ENCODE data around the gene TMEM17. TPM values are rescaled to one million over a fixed set of nuclear protein-coding genes. Genes with fewer than 3 reads are reported as not detected.
"Not testable (repeated sequence)": the region's sequence is repeated elsewhere in the genome, so short reads cannot be mapped to it uniquely, and the experiment has no call there.

Gene TMEM17
- total RNA-seq, 1 donor from 2014 or later: 3.5 TPM

DNA sequence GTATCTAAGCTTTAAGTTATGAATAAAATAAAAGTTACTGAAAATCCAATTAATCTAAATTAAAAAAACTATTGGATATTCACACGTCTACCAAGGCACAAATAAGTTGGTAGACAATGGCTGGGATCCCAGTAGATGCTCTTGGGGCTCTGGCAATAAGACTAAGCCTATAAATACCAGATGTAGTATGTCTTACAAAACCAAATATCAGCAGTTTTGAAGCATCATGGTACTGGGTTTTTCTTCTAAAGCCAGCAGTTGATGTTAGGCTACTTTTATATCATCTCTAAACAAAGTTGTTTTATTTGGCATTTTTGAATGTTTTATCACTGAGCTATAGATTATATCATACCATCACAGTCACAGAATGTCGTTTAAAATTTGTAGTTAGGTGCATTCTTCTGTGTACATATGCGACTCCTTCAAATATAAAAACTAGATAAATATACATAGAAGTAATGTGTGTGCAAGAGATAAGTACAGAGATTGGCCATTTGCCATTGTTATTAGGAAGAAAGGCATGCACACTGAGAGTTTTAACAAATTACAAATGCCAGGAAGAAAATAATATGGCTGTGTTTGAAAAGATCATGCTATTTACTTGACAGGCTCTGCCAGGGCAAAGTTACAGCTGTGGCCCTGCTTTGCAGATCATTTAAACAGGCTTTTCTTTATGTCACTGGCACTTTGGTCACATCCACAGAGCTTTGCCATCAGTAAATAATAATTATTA is 21.6 kb upstream of the TMEM17 start:
- H3K4me3 ChIP-seq (ENCODE audit: low read depth, low read length): no peak overlapping the region
- TF ChIP-seq, protein P1, sequence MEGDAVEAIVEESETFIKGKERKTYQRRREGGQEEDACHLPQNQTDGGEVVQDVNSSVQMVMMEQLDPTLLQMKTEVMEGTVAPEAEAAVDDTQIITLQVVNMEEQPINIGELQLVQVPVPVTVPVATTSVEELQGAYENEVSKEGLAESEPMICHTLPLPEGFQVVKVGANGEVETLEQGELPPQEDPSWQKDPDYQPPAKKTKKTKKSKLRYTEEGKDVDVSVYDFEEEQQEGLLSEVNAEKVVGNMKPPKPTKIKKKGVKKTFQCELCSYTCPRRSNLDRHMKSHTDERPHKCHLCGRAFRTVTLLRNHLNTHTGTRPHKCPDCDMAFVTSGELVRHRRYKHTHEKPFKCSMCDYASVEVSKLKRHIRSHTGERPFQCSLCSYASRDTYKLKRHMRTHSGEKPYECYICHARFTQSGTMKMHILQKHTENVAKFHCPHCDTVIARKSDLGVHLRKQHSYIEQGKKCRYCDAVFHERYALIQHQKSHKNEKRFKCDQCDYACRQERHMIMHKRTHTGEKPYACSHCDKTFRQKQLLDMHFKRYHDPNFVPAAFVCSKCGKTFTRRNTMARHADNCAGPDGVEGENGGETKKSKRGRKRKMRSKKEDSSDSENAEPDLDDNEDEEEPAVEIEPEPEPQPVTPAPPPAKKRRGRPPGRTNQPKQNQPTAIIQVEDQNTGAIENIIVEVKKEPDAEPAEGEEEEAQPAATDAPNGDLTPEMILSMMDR (conservative IDR thresholded peaks at IDR 0.05; ENCODE audit: low read depth, low read length): no peak
- no peak for DNase-seq (ENCODE audit: low read depth)

DNA sequence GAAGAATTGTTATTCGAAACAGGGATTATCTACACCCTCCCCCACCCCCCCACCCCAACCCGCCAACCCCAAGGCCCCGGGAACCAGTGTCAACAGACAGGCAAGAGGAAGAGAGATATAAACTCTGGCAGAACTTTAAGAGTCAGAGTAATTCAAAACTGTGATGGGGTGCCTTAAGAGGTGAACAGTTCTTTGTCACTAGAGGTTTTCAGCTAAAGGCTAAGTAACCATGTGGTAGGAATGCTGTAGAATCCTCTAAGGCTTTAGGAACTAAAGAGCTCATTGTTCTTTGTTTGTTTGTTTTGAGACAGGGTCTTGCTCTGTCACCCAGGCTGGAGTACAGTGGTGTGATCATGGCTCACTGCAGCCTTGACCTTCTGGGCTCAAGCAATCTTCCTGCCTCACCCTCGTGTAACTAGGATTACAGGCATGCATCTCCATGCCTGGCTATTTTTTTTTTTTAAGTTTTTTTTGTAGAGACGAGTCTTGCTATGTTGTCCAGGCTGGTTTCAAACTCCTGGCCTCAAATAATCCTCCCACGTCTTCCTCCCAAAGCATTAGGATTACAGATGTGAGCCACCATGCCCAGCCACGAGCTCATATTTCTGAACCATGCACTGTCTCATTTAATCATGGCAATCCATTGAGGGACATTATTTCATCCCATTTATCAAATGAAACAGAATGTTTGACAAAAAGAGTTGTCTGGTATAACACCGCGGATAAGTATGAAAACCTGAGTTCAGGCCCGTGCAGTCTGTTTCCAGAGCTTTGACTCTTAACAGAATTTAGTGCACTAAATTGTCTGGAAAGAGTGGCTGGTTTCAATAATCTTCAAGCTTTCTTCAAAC is 20.8 kb upstream of the TMEM17 start:
- DNase-seq (ENCODE audit: low read depth): no peak
- no peak overlapping the region for H3K4me3 ChIP-seq (ENCODE audit: low read depth, low read length)
- TF ChIP-seq, protein P1 (conservative IDR thresholded peaks at IDR 0.05; ENCODE audit: low read depth, low read length): no peak

DNA sequence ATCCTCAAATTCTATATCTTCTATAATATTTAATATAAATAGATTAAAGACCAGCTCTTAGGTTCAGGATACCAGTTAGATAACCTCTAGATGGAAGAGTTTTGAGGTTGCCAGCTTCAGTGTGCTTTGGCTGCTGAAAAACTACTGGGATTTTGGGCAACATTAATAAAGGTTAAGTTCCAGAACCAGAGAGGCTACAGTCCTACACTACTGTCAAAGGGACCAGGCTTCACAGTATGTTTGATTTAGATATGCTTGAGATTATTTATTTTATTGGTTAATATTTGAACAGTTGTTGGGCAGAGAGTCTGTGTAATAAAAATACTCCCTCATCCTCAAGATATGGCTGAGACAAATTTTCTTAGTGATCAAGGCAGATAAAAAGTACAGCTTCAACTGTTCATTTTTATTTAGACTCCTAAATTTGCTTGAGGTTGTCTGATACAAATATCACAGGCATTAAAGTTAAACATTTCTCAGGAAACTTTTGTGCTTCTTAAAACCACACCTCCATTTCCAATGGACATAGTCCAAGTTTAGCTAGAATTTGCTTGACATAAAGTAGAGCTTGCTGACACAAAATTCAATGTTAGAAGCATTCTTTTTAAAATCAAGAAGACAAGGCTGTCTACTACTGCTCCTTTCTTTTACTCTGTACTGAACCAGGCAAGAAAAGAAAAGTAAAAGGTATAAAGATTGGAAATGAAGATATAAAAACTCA is 19.7 kb upstream of the TMEM17 start:
- TF ChIP-seq, protein P1 (conservative IDR thresholded peaks at IDR 0.05; ENCODE audit: low read depth, low read length): no peak
- H3K4me3 ChIP-seq (ENCODE audit: low read depth, low read length): no peak overlapping the region
- no peak for DNase-seq (ENCODE audit: low read depth)

DNA sequence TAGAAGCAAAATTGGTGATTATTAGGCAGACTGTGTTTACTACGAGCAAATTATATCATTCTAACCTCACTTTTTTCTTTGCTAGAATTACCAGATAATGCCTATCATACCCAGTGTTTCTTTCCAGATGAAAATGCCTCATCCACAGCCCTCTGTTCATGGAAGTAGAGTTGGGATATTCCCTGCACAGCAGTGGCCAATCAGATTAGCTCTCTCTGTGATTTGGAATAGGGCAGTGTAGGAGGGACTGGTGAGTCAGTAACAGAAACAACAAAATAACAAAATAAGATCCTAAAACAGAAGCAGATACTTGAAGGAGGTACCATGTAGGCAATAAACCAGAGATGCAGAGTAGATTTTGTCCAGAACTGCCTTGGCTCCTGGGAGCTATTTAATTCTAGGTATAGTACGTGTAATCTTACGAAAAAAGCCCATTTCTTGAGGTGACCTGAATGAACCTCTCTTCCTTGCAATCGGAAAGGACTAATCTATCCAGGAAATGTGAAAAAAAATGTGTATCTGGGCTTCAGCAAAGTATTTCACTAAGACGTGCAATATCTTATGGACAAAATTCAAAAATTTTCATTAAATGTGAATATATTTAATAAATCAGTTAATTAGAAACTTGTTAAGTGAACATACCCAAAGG is 18.4 kb upstream of the TMEM17 start:
- TF ChIP-seq, protein P1 (conservative IDR thresholded peaks at IDR 0.05; ENCODE audit: low read depth, low read length): no peak
- DNase-seq (ENCODE audit: low read depth): no peak
- H3K4me3 ChIP-seq (ENCODE audit: low read depth, low read length): no peak overlapping the region

DNA sequence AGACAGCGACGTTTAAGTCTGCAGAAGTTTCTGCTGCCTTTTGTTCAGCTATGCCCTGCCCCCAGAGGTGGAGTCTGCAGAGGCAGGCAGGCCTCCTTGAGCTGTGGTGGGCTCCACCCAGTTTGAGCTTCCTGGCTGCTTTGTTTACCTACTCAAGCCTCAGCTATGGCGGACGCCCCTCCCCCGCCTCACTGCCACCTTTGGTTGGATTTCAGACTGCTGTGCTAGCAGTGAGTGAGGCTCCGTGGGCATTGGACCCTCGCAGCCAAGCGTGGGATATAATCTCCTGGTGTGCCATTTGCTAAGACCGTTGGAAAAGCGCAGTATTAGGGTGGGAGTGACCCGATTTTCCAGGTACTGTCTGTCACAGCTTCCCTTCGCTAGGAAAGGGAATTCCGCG is 15.1 kb upstream of the TMEM17 start:
- not testable (repeated sequence) for DNase-seq (ENCODE audit: low read depth); H3K4me3 ChIP-seq (ENCODE audit: low read depth, low read length)

DNA sequence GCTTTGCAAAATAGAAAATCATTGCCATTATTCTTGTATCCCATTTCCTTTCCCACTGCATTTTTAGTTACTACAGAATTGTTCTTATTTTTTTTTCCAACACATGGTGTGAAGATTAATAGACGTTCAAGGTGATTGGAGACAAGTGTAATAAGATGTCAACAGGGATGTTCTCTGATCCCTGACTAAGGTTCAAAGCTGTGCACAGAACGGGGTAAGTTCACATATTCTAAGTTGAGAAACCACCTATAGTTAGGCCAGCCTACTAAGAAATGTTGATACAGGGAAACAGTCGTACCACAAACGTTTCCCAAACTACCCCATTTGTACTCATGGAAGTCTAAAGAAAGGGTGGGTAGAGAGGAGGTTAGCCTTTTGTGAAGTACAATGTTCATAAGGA is 6.4 kb upstream of the TMEM17 start:
- TF ChIP-seq, protein P1 (conservative IDR thresholded peaks at IDR 0.05; ENCODE audit: low read depth, low read length): no peak
- H3K4me3 ChIP-seq (ENCODE audit: low read depth, low read length): no peak overlapping the region
- DNase-seq (ENCODE audit: low read depth): no peak

DNA sequence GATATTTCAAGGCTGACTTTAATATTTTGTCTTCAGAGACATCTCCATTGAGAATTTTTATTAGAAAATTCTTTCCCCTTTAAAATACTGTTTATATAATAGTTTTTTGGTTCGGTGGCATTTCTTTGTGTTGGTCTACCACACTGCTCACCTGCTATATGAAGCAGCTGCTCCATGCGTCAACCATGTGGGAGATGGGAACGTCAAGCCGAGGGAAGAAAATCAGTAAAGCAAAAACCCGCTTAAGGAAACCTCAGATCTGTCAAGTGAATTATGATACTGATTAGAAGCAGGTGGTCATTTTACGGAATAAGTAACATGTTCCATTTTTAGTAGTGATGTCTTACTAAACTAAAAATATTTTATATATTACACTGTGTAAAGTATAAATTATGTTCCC is 5.6 kb upstream of the TMEM17 start:
- TF ChIP-seq, protein P1 (conservative IDR thresholded peaks at IDR 0.05; ENCODE audit: low read depth, low read length): no peak
- DNase-seq (ENCODE audit: low read depth): no peak
- H3K4me3 ChIP-seq (ENCODE audit: low read depth, low read length): no peak overlapping the region
